HepG2 (cell line): ENCODE measurements around the gene MAFB. TPM values are rescaled to one million over a fixed set of nuclear protein-coding genes. Genes with fewer than 3 reads are reported as not detected.
A peak's percentile ranks its signal among the peaks of the same experiment; 100 is the strongest.

Experiments used
- BCLAF1 ChIP-seq: fragments of 450-650 bp; IDR thresholded peaks from 2 replicates; pipeline ENCODE4 v1.6.1; 2017; ENCODE audit warnings: mild to moderate bottlenecking
- CCDC6 ChIP-seq: sonication (generic); formaldehyde crosslinking; IDR thresholded peaks from 2 replicates; pipeline ENCODE4 v1.8.1; 2022; ENCODE audit warnings: mild to moderate bottlenecking, missing genetic modification reagents, moderate library complexity
- KLF9 ChIP-seq: IDR thresholded peaks from 2 replicates; pipeline ENCODE4 v1.6.1; 2016; ENCODE audit warnings: low read depth
- MYPOP ChIP-seq: sonication (generic); formaldehyde crosslinking; IDR thresholded peaks from 2 replicates; pipeline ENCODE4 v1.8.1; 2023; ENCODE audit warnings: mild to moderate bottlenecking, moderate library complexity, missing genetic modification reagents
- NCOA5 ChIP-seq: sonication (generic); formaldehyde crosslinking; IDR thresholded peaks from 2 replicates; pipeline ENCODE4 v1.4.0; 2020; ENCODE audit warnings: missing genetic modification reagents
- NFE2L1 ChIP-seq: sonication (generic); formaldehyde crosslinking; IDR thresholded peaks from 2 replicates; pipeline ENCODE4 v1.4.0; 2020; ENCODE audit warnings: missing genetic modification reagents, mild to moderate bottlenecking, borderline replicate concordance
- POGK ChIP-seq: sonication (generic); formaldehyde crosslinking; conservative IDR thresholded peaks from 2 replicates; pipeline ENCODE4 v1.8.0; 2022; ENCODE audit warnings: mild to moderate bottlenecking, moderate library complexity, missing genetic modification reagents
- TFAP4 ChIP-seq: sonication (generic); IDR thresholded peaks from 2 replicates; pipeline ENCODE4 v1.6.1; 2016; ENCODE audit warnings: low read depth, borderline replicate concordance
- TGIF2 ChIP-seq: IDR thresholded peaks from 2 replicates; pipeline ENCODE4 v1.6.1; 2016; ENCODE audit warnings: control low read depth, missing compliant biosample characterization
- ZFP82 ChIP-seq: sonication (generic); formaldehyde crosslinking; IDR thresholded peaks from 2 replicates; pipeline ENCODE4 v1.5.1; 2020; ENCODE audit warnings: mild to moderate bottlenecking, missing genetic modification reagents, borderline replicate concordance
- ZGPAT ChIP-seq: IDR thresholded peaks from 2 replicates; pipeline ENCODE4 v1.6.1; 2016; ENCODE audit warnings: mild to moderate bottlenecking
- ZNF260 ChIP-seq: sonication (generic); formaldehyde crosslinking; IDR thresholded peaks from 2 replicates; pipeline ENCODE4 v1.4.0; 2020; ENCODE audit warnings: missing genetic modification reagents, low read depth, mild to moderate bottlenecking, borderline replicate concordance
- ZNF292 ChIP-seq: sonication (generic); formaldehyde crosslinking; IDR thresholded peaks from 2 replicates; pipeline ENCODE4 v1.8.1; 2022; ENCODE audit warnings: mild to moderate bottlenecking, low read depth, missing genetic modification reagents, borderline replicate concordance
- ZNF383 ChIP-seq: sonication (generic); formaldehyde crosslinking; IDR thresholded peaks from 2 replicates; pipeline ENCODE4 v1.4.0; 2020; ENCODE audit warnings: missing genetic modification reagents, mild to moderate bottlenecking, borderline replicate concordance
- ZNF670 ChIP-seq: sonication (generic); formaldehyde crosslinking; IDR thresholded peaks from 2 replicates; pipeline ENCODE4 v1.8.0; 2022; ENCODE audit warnings: mild to moderate bottlenecking, missing genetic modification reagents, borderline replicate concordance
- ZNF773 ChIP-seq: sonication (generic); formaldehyde crosslinking; IDR thresholded peaks from 2 replicates; pipeline ENCODE4 v1.4.0; 2020; ENCODE audit warnings: missing genetic modification reagents, borderline replicate concordance
- ZNF891 ChIP-seq: sonication (generic); formaldehyde crosslinking; IDR thresholded peaks from 2 replicates; pipeline ENCODE4 v1.5.0; 2020; ENCODE audit warnings: mild to moderate bottlenecking, missing genetic modification reagents
- polyA plus RNA-seq, 8 experiments: library from polyadenylated mRNA; depleted of rRNA in 3 of 8; stranded (reverse) in 7 of 8; unstranded in 1 of 8; fragments of >200 nt; fragmentation: Illumina TruSeq in 4 of 8; extraction: Trizol in 4 of 8; gene quantifications; 2 replicates each; pipeline versions ENCODE4 v1.2.1 to v1.2.3, GENCODE V29; 2011 to 2016; ENCODE audit warnings: low read depth in 4 of 8, missing spikeins in 1 of 8, mixed read lengths in 1 of 8; ENCODE audit not compliant: insufficient read depth in 1 of 8
- total RNA-seq, 5 experiments: library from RNA; depleted of rRNA; stranded (reverse); fragments of >200 nt; fragmentation: Illumina TruSeq; extraction: Trizol; gene quantifications; 2 replicates each; pipeline ENCODE4 v1.2.3, GENCODE V29; 2016; ENCODE audit warnings: low read depth in 1 of 5
- TF ChIP-seq, protein P1 (sequence below): sonication (generic); formaldehyde crosslinking; IDR thresholded peaks from 2 replicates; pipeline ENCODE4 v1.4.0; 2020; ENCODE audit warnings: mild to moderate bottlenecking, missing genetic modification reagents

The MAFB gene
- total and polyA plus RNA-seq, 2 of the 13 experiments (the other 11 are each of a cell fraction or from before 2014, with no cell fraction given) = 0.08 to 0.11 TPM

DNA sequence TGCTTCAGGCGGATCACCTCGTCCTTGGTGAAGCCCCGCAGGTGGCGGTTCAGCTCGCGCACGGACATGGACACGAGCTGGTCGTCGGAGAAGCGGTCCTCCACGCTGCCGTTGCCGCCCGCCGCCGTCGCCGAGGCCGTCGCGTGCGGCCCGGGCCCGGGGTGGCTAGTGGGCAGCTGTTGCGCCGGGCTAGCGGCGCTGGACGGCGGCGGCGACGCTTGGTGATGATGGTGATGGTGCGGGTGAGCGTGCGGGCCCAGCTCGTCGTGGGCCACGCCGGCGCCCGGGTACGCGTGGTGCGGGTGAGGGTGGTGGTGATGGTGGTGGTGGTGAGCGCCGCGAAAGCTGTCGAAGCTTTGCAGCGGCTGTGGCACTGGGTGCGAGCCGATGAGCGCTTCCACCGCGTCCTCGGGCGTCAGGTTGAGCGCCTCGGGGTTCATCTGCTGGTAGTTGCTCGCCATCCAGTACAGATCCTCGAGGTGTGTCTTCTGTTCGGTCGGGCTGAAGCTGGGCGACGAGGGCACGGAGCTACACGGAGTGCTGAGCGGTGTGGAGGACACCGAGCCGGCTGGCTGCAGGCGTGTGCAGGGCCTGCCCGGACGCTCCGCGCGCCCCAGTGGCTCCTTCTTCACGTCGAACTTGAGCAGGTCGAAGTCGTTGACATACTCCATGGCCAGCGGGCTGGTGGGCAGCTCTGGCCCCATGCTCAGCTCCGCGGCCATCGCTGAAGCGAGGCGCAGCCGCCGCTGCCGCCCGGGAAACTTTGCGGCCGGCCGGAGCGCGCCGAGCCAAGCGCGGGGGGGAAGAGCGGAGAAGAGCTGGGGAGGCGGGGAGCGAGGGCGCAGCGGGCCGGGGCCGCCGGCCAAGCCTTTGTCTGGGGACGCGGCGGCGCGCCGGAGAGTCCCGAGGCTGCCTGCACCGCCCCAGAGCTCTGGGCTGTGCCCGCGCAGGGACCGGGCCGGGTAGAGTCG is 622 bp downstream of the MAFB start (continued):
- TF ChIP-seq TFAP4 = no peak
- no peak for TF ChIP-seq ZGPAT (CRISPR knock-in tag)
- TF ChIP-seq KLF9 (CRISPR knock-in tag) = no peak
- no peak for TF ChIP-seq ZNF670 (CRISPR knock-in tag)
- TF ChIP-seq CCDC6 (CRISPR knock-in tag) = no peak
- TF ChIP-seq NCOA5 (CRISPR knock-in tag) = no peak
- 0 out of 2 replicates have a peak, but pooled peaks have one; percentile 57 for TF ChIP-seq ZNF773 (CRISPR knock-in tag)
- TF ChIP-seq NFE2L1 (CRISPR knock-in tag) = no peak
- TF ChIP-seq TGIF2 (CRISPR knock-in tag) = no peak
- TF ChIP-seq MYPOP = no peak
- TF ChIP-seq ZNF260 = no peak
- TF ChIP-seq ZNF292 = no peak
- no peak for TF ChIP-seq BCLAF1
- no peak for TF ChIP-seq POGK (CRISPR knock-in tag)
- no peak for TF ChIP-seq ZNF891 (CRISPR knock-in tag)
- no peak for TF ChIP-seq ZNF383 (CRISPR knock-in tag)
- TF ChIP-seq, protein P1, sequence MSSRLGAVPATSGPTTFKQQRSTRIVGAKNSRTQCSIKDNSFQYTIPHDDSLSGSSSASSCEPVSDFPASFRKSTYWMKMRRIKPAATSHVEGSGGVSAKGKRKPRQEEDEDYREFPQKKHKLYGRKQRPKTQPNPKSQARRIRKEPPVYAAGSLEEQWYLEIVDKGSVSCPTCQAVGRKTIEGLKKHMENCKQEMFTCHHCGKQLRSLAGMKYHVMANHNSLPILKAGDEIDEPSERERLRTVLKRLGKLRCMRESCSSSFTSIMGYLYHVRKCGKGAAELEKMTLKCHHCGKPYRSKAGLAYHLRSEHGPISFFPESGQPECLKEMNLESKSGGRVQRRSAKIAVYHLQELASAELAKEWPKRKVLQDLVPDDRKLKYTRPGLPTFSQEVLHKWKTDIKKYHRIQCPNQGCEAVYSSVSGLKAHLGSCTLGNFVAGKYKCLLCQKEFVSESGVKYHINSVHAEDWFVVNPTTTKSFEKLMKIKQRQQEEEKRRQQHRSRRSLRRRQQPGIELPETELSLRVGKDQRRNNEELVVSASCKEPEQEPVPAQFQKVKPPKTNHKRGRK (CRISPR knock-in tag) = no peak
- no peak for TF ChIP-seq ZFP82 (CRISPR knock-in tag)
